H1 (cell line): ENCODE measurements around the gene DAZAP1. TPM values are rescaled to one million over a fixed set of nuclear protein-coding genes. Genes with fewer than 3 reads are reported as not detected.

ENCODE experiments used
- CTCF ChIA-PET: fragments of 300-600 bp; sonication (Branson Sonifier 250); formaldehyde crosslinking; loops from one replicate; lab custom pipeline; 2021; ENCODE audit not compliant: partially characterized antibody; lab: Charles Lee
- POLR2A ChIA-PET: fragments of 300-600 bp; sonication (Branson Sonifier 250); formaldehyde crosslinking; loops from one replicate; lab custom pipeline; 2021; ENCODE audit warnings: inconsistent platforms; ENCODE audit not compliant: partially characterized antibody; lab: Charles Lee
- DNase-seq, 2 experiments: peaks; one replicate each; pipeline versions ENCODE4 v3.0.0 to v3.0.0-alpha.2; 2010 to 2022; ENCODE audit warnings: low spot score in 2 of 2, low read depth in 1 of 2, mixed read lengths in 1 of 2
- FAIRE-seq: peaks from 2 replicates; lab custom pipeline; 2011; peaks lifted over from hg19 to GRCh38; lab: Jason Lieb, UNC
- H2AFZ ChIP-seq: 2 replicates; pipeline ENCODE4 v1.8.1; 2012; ENCODE audit warnings: low read length, inconsistent platforms
- H2AK5ac ChIP-seq: 2 replicates; pipeline ENCODE4 v1.6.1; 2013; ENCODE audit warnings: low read depth, low read length
- H2BK120ac ChIP-seq: replicated peaks from 2 replicates; pipeline ENCODE3; 2013; ENCODE audit warnings: low read depth, low read length, inconsistent platforms
- H2BK12ac ChIP-seq: 2 replicates; pipeline ENCODE4 v1.6.1; 2013; ENCODE audit warnings: low read depth, low read length
- H2BK15ac ChIP-seq: 2 replicates; pipeline ENCODE4 v1.6.1; 2013; ENCODE audit warnings: low read length
- H2BK20ac ChIP-seq: 2 replicates; pipeline ENCODE4 v1.6.1; 2013; ENCODE audit warnings: low read length
- H2BK5ac ChIP-seq: 2 replicates; pipeline ENCODE4 v1.6.1; 2013; ENCODE audit warnings: low read depth, low read length
- H3K14ac ChIP-seq: 2 replicates; pipeline ENCODE4 v1.6.1; 2013; ENCODE audit warnings: inconsistent platforms; ENCODE audit not compliant: insufficient read length
- H3K18ac ChIP-seq: 2 replicates; pipeline ENCODE4 v1.6.1; 2013; ENCODE audit warnings: low read length; ENCODE audit errors: extremely low read depth
- H3K23ac ChIP-seq: 2 replicates; pipeline ENCODE4 v1.6.1; 2013; ENCODE audit warnings: inconsistent platforms; ENCODE audit not compliant: insufficient read length
- H3K23me2 ChIP-seq: 2 replicates; pipeline ENCODE4 v1.6.1; 2013; ENCODE audit warnings: low read depth, low read length
- H3K27ac ChIP-seq: 2 replicates; pipeline ENCODE4 v1.6.1; 2011; ENCODE audit warnings: low read depth, low read length, inconsistent platforms
- H3K27me3 ChIP-seq, 4 experiments: replicated peaks in 1 of 4; 1 replicate in 1 of 4; 2 replicates in 3 of 4; pipeline versions ENCODE4 v1.6.1 to v1.8.1; 2011 to 2013; ENCODE audit warnings: low read length in 3 of 4, mild to moderate bottlenecking in 3 of 4, inconsistent platforms in 2 of 4, mixed read lengths in 2 of 4, moderate library complexity in 1 of 4; ENCODE audit not compliant: control insufficient read depth in 3 of 4, insufficient read depth in 3 of 4; ENCODE audit errors: extremely low read depth in 1 of 4
- H3K36me3 ChIP-seq, 4 experiments: 2 replicates each; pipeline versions ENCODE4 v1.6.1 to v1.8.1; 2011 to 2013; ENCODE audit warnings: mild to moderate bottlenecking in 4 of 4, low read length in 3 of 4, moderate library complexity in 2 of 4, control low read depth in 1 of 4, inconsistent platforms in 1 of 4; ENCODE audit not compliant: insufficient read depth in 4 of 4, control insufficient read depth in 2 of 4
- H3K4ac ChIP-seq: replicated peaks from 2 replicates; pipeline ENCODE3; 2013; ENCODE audit warnings: low read length, low read depth, mixed read lengths, inconsistent platforms; ENCODE audit not compliant: insufficient read length
- H3K4me1 ChIP-seq, 4 experiments: replicated peaks in 1 of 4; 1 replicate in 1 of 4; 2 replicates in 3 of 4; pipeline versions ENCODE4 v1.6.1 to v1.8.1; 2011 to 2013; ENCODE audit warnings: low read length in 3 of 4, inconsistent platforms in 2 of 4, mixed read lengths in 1 of 4; ENCODE audit not compliant: insufficient read depth in 4 of 4, control insufficient read depth in 3 of 4
- H3K4me2 ChIP-seq, 2 experiments: 2 replicates each; pipeline versions ENCODE4 v1.6.1 to v1.8.1; 2011 to 2013; ENCODE audit warnings: low read depth in 2 of 2, low read length in 2 of 2, control low read depth in 1 of 2, inconsistent platforms in 1 of 2, mild to moderate bottlenecking in 1 of 2; ENCODE audit not compliant: insufficient read depth in 1 of 2
- H3K4me3 ChIP-seq, 4 experiments: fragments of 200-600, 300-600 bp in 1 of 4; sonication (generic), shearing (Covaris generic), sonication (Bioruptor Twin) in 1 of 4; 2 replicates each; pipeline versions ENCODE4 v1.5.1 to v1.8.1; 2011 to 2016; ENCODE audit warnings: low read length in 4 of 4, low read depth in 3 of 4, control low read depth in 2 of 4, inconsistent platforms in 2 of 4, mild to moderate bottlenecking in 2 of 4, mixed read lengths in 1 of 4, moderate library complexity in 1 of 4; ENCODE audit not compliant: insufficient read depth in 2 of 4; ENCODE audit errors: extremely low read depth in 1 of 4
- H3K56ac ChIP-seq: replicated peaks from 2 replicates; pipeline ENCODE3; 2013; ENCODE audit warnings: low read depth, mild to moderate bottlenecking, mixed read lengths, low read length, inconsistent platforms; ENCODE audit not compliant: insufficient read length
- H3K79me1 ChIP-seq: 2 replicates; pipeline ENCODE4 v1.6.1; 2013; ENCODE audit warnings: low read depth, low read length, control low read depth
- H3K79me2 ChIP-seq, 2 experiments: 2 replicates each; pipeline versions ENCODE4 v1.6.1 to v1.8.1; 2012 to 2013; ENCODE audit warnings: low read length in 2 of 2, mild to moderate bottlenecking in 2 of 2, inconsistent platforms in 1 of 2; ENCODE audit not compliant: insufficient read depth in 2 of 2, control insufficient read depth in 1 of 2
- H3K9ac ChIP-seq, 4 experiments: replicated peaks in 1 of 4; 1 replicate in 1 of 4; 2 replicates in 3 of 4; pipeline versions ENCODE4 v1.6.1 to v1.8.1; 2011 to 2013; ENCODE audit warnings: low read depth in 3 of 4, low read length in 3 of 4, control low read depth in 2 of 4, mild to moderate bottlenecking in 2 of 4, moderate library complexity in 2 of 4, inconsistent platforms in 1 of 4; ENCODE audit errors: extremely low read depth in 1 of 4
- H3K9me3 ChIP-seq, 2 experiments: 2 replicates each; pipeline versions ENCODE4 v1.6.1 to v1.8.1; 2012 to 2013; ENCODE audit warnings: mild to moderate bottlenecking in 2 of 2, moderate library complexity in 2 of 2, control low read depth in 1 of 2, inconsistent platforms in 1 of 2, low read depth in 1 of 2, low read length in 1 of 2, mixed read lengths in 1 of 2; ENCODE audit not compliant: insufficient read depth in 2 of 2
- H4K20me1 ChIP-seq, 2 experiments: replicated peaks in 1 of 2; 2 replicates each; pipeline versions ENCODE3 to v1.8.1; 2011 to 2013; ENCODE audit warnings: inconsistent platforms in 2 of 2, low read length in 2 of 2, mild to moderate bottlenecking in 1 of 2; ENCODE audit not compliant: insufficient read depth in 2 of 2, control insufficient read depth in 1 of 2
- H4K5ac ChIP-seq: 2 replicates; pipeline ENCODE4 v1.6.1; 2013; ENCODE audit warnings: low read length, low read depth, mixed read lengths, inconsistent platforms; ENCODE audit not compliant: insufficient read length
- H4K8ac ChIP-seq: 2 replicates; pipeline ENCODE4 v1.8.0; 2013; ENCODE audit warnings: mild to moderate bottlenecking, moderate library complexity, low read length, inconsistent platforms; ENCODE audit not compliant: insufficient read depth; ENCODE audit errors: extremely low read depth
- H4K91ac ChIP-seq: replicated peaks from 2 replicates; pipeline ENCODE3; 2013; ENCODE audit warnings: low read length, mixed read lengths, inconsistent platforms; ENCODE audit not compliant: insufficient read length
- BACH1 ChIP-seq: IDR thresholded peaks from 2 replicates; pipeline ENCODE4 v1.6.1; 2012; ENCODE audit warnings: low read length, improper control_type of control experiment
- NANOG ChIP-seq: IDR thresholded peaks from 2 replicates; pipeline ENCODE4 v1.6.1; 2011; ENCODE audit warnings: low read length, low read depth, mild to moderate bottlenecking, inconsistent platforms; ENCODE audit not compliant: insufficient read depth, poor library complexity, severe bottlenecking
- NRF1 ChIP-seq: IDR thresholded peaks from 2 replicates; pipeline ENCODE4 v1.6.1; 2011; ENCODE audit warnings: mild to moderate bottlenecking, low read depth, low read length, improper control_type of control experiment
- SIRT6 ChIP-seq: IDR thresholded peaks from one replicate; pipeline ENCODE4 v1.7.1; 2012; ENCODE audit warnings: low read length, inconsistent platforms
- SIX5 ChIP-seq: IDR thresholded peaks from 2 replicates; pipeline ENCODE4 v1.6.1; 2011; ENCODE audit warnings: mild to moderate bottlenecking, low read depth, low read length
- TAF7 ChIP-seq: optimal IDR thresholded peaks from 2 replicates; pipeline ENCODE3; 2011; ENCODE audit warnings: low read depth, mild to moderate bottlenecking, inconsistent platforms, low read length, moderate library complexity, borderline replicate concordance
- WGBS, 2 experiments: shearing (Covaris generic) in 1 of 2; methylation state at CpG; one replicate each; pipeline versions ENCODE4 v1.1.6 to v1.1.7; 2013 to 2015; ENCODE audit warnings: low lambda C conversion rate in 2 of 2, mixed read lengths in 2 of 2, inconsistent platforms in 1 of 2, low coverage in 1 of 2, missing lambda C conversion rate in 1 of 2; ENCODE audit not compliant: insufficient replicate concordance in 2 of 2, insufficient coverage in 1 of 2, insufficient read length in 1 of 2; ENCODE audit errors: extremely low coverage in 1 of 2, missing lambda C conversion rate in 1 of 2; 5-methylcytosine and 5-hydroxymethylcytosine counted together
- polyA plus RNA-seq, 7 experiments: library from polyadenylated mRNA; depleted of rRNA in 3 of 7; stranded (reverse) in 5 of 7; unstranded in 2 of 7; fragments of >200 nt in 5 of 7; fragments of 200-250 nt in 2 of 7; gene quantifications; 1 replicate in 5 of 7; 2 replicates in 1 of 7; 4 replicates in 1 of 7; pipeline versions ENCODE4 v1.2.1 to v1.2.3, GENCODE V29; 2011 to 2013; ENCODE audit warnings: missing spikeins in 2 of 7, mixed read lengths in 2 of 7
- total RNA-seq: library from RNA; stranded (reverse); fragmentation: NEBNext Ultra II Directional; extraction: Animal tissue kit (Norgen Biotek cat#: 25700); gene quantifications from 2 replicates; pipeline ENCODE4 v1.2.1, GENCODE V29; 2021

Gene DAZAP1
- total and polyA plus RNA-seq, 2 of the 8 experiments (the other 6 are each of a cell fraction or from before 2014, with no cell fraction given): 79.6 to 341 TPM

GRCh38 chr19:1396768-1397679, 10.4 kb upstream of the DAZAP1 start:
- Histone ChIP-seq H3K14ac (no peak overlapping the region), H3K4me1 (peaks cover 0 to 10% (median 2%) of the 10 kb centered on the region in 4 experiments; a peak in 4 of 7 replicates), H4K91ac (no peak overlapping the region), H2BK15ac (no peak overlapping the region), H3K27ac (no peak overlapping the region), H4K20me1 (peaks cover 4 to 6% of the 10 kb centered on the region in 2 experiments), H2AFZ (no peak overlapping the region), H4K5ac (no peak overlapping the region), H2BK5ac (no peak overlapping the region), H3K27me3 (no peaks in the 10 kb centered on the region; a peak in 1 of 7 replicates), H3K4me3 (no peak overlapping the region), H3K79me1 (no peaks in the 10 kb centered on the region; the same call in 1 of the 2 replicates), H3K56ac (no peak overlapping the region), H3K4me2 (no peak overlapping the region), H2AK5ac (no peak overlapping the region), H3K4ac (no peak overlapping the region), H3K36me3 (peaks cover 0 to 9% (median 2%) of the 10 kb centered on the region in 4 experiments; a peak in 2 of 8 replicates), H3K18ac (no peak overlapping the region), H3K23me2 (peaks cover 3% of the 10 kb centered on the region; the same call in 1 of the 2 replicates), H2BK12ac (no peak overlapping the region), H2BK120ac (no peak overlapping the region), H2BK20ac (no peak overlapping the region), H3K9me3 (no peaks in the 10 kb centered on the region), H4K8ac (no peak overlapping the region; the same call in 1 of the 2 replicates), H3K9ac (no peak overlapping the region), H3K79me2 (no peaks in the 10 kb centered on the region), H3K23ac (no peak overlapping the region)
- FAIRE-seq (no peak), DNase-seq (no peak)
- ChIA-PET POLR2A (interaction anchor here (0.6 to 1.6 kb wide), 12 partner anchors 9 to 312 kb away, joined by 3 to 15 read pairs (median 3); partner anchors contain the start of gene CIRBP), CTCF (interaction anchor here (0.7 to 0.9 kb wide), 3 partner anchors 8 to 130 kb away, joined by 3 to 4 read pairs (median 3); no protein-coding TSS in a partner anchor)
- 88% methylated on average over 28 of the region's 42 CpGs; no CpG with 5 or more reads in 1 of the 2 experiments for WGBS, 2 experiments
- TF ChIP-seq BACH1: no peak
- TF ChIP-seq NANOG: no peak
- no peak for TF ChIP-seq NRF1
- TF ChIP-seq TAF7: no peak
- no peak for TF ChIP-seq SIRT6
- TF ChIP-seq SIX5: no peak
